SK-N-DZ (cell line): ENCODE data around the gene CRYBB1. TPM values are rescaled to one million over a fixed set of nuclear protein-coding genes. Genes with fewer than 3 reads are reported as not detected.

Source experiments
- DNase-seq: peaks from one replicate; pipeline ENCODE4 v3.0.0-alpha.2; 2015; ENCODE audit warnings: low spot score
- polyA plus RNA-seq, 2 experiments: library from polyadenylated mRNA; depleted of rRNA; stranded (reverse); fragments of >200 nt; gene quantifications; 2 replicates each; pipeline ENCODE4 v1.2.3, GENCODE V29; 2014

CRYBB1 gene
- 0.50 and 1.3 TPM in 2 replicates for polyA plus RNA-seq (2014; cell fraction: cytosol; rRNA removed)
- 0.14 and 0.35 TPM in 2 replicates for polyA plus RNA-seq (2014; cell fraction: nucleus; rRNA removed)

DNA sequence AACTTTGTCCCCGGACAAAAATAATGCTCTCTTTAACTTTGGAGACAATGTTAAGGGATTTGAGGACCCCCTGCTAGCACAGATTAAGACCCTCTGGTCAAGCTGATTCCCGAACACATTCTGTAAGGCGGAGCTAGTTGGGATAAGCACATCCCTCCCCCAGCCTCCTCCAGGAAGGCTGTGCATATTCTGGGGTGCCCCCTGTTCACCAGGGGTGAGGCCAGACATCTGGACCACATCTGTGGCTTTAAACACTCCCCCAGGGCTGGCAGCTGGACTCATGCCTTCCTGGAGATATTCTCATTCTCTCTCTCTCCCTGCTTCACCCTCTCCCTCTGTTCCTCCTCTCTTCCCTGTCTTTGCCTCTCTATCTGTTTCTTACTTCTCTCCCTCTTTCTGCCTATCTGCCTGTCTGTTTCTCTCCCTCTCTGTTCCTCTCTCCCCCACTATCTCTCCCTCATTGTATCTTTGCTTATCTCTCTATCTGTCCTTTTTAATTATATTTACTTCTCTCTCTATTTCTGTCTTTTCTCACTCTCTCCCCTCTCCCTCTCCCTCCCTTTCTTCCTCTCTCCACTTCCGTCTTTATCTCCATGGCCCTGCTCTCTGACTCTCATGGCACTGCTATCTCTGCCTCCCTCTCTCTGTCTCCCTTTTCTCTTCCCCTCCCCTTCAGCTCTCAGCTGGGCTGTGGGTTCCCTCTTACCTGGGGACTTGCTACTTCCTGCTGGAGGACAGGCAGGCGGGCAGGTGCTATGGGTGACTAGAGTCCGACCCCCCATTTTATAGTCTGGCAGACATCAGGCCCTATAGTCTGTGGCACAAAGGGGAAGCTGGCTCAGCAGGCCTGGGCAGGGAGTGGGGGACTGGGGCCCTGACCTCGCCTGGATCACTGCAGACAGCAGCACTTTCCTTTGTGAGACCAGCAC is at the start of gene CRYBB1:
CRYBB1 (minus strand) TSS at position 757 of the 929 bp plus-strand sequence. CDS start 1,708 bp downstream, outside the sequence.
- peak; percentile 48 for DNase-seq

DNA sequence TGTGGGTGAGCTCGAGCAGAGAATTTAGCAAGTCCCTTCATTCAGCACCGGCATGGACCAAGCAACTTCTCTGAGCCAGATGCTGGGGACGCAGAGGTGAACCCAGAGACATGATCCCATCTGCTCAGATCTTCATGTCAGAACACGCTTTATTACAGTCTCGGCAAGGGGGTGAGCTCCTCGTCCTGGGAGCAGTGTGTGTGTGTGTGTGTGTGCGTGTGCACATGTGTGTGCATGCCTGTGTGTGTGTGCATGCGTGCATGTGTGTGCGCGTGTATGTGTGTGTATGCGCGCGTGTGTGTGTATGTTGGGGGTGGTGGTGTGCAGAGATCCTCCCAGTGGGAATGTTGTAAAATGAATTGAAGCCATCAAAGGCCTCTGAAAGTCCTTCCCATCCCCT is 49.3 kb upstream of the CRYBB1 start:
- no peak for DNase-seq

DNA sequence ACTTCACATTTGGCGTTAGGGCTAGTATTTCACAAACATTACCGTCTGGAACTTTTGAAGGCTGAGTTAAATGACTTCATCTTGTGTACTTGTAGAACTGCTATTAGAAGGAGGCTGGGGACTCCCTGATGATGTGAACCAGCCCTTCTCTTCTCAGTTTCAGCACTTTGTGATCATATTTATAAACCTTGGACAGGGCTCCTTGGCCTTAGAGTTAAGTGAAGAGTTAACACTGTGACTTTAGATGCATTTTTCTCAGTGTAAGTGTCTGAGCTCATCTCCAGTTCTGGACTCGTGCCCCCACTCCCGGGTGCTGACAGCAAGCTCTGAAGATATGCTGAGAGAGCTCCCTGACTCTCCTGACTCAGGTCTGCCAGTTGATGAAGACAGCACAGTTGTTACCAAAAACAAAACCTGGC is 48.0 kb upstream of the CRYBB1 start:
- DNase-seq = no peak

DNA sequence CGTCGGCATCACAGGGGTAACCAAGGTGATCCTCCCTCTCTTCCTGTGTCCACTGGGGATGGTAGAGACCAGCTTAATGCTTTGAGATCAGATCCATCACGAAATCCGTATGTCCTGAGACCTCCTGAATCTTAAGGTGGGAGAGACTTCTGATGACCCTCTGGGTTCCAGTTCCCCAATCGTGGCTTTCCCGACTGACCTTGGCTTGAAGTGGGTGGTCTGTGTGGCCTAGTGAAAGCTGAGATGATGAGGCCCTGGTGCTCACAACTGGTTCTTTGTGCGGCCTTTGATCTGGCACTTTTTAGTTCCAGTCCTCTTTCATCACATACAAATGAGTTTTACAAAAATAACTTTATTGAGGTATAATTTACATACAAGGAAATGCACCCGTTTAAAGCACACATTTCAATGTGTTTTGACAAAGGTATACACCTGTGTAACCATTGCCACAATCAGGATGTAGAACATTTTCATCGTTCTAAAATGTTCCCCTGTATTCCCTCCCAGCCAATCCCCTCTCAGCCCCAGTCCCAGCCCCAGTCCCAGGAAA is 45.6 kb upstream of the CRYBB1 start:
- no peak for DNase-seq

DNA sequence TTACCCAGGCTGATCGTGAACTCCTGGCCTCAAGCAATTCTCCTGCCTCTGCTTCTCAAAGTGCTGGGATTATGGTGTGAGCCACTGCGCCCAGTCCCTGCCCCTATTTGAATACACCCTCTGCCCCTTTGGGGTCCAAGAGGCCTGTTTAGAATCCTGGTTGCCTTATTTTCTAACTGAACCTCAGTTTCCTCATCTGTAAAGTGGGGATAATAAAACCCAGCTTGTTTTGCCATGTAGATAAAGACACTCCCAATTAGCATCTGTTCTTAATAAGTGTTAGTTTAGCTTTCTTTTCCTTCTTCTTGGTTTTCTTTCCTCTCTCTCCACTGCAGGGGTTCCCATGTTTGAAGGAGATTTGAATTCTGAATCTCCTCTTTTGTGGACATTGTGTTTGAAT is 44.3 kb upstream of the CRYBB1 start:
- no peak for DNase-seq

DNA sequence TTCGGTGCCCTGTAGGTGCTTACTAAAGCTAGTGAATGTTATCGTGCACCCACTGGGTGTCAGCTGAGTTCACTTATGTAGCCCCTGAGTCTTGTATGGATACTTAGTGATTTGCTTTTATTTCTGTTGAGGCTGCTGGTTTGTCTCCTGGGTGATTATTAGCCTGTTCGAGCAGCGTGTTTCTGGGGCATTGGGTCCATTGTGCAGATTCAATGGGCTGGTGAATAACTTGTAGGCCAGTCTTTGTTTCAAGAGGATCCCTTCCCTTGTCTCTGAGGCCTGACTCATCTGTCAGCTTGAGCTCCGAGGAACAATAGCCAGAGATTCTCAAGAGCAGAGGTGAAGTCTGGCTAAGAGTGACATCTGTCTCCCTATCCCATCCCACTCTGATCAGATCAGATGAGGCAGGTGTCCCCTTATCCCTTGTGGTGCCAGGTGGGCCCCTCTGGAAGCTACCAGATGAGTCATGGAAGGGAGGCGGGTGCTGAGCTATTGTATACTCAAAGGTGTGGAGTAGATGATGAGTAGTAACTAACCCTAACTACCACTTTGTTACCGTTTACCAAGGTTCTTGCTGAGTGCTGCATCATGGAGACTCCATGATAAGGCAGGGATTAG is 43.2 kb upstream of the CRYBB1 start:
- no peak for DNase-seq

DNA sequence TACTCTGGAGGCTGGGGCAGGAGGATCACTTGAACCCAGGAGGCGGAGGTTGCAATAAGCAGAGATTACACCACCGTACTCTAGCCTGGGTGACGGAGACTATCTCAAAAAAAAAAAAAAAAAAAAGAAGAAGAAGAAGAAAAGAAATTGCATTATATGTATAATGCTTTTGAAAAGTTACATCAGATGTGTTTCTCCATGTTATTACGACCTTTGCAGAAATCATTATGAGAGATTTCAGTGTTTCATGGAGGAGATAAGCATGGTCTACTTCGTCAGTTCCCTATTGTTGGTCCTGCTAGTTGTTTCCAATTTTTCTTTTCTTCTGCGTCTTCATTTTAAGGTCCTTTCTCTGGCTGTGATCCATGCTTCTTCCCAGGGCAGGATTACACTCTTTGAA is 42.5 kb upstream of the CRYBB1 start:
- no peak for DNase-seq

DNA sequence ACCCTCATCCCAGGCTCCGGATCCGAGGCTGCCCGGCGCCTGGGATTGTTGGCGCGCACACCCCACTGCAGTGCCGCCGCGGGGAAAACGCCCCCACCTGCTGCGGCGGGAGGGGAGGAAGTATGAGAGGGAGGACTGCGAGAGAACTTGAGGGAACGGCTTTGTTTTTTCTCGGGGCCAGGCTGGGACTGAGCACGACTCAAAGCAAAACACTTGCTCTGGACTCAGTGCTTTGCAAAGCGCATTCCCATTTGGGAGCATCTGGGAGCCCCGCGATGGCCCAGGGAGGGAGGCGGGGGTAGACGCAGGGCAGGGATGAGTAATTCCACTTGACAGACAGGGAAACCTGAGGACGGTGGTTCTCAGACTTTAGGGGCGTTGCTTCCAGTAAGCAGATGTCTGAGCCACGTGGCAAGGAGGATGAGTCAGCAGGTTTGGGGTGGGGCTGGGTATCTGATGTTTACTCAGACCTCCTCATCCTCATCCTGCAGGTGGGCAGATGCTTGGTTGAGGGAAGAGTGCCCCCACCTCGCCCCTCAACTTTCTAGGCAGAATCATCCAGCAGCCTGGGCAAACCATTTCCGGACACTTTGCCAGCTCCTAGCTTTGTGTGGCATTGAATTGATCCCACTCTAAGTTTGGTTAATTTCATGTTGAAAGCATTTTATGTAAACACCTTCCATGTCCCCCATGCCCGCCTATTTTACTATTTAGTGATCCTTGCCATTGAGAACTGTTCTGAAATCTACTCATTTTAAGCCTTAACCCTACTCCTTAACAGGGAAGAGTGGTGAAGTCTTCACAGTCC is 41.0 kb upstream of the CRYBB1 start:
- peak; percentile 92 for DNase-seq

DNA sequence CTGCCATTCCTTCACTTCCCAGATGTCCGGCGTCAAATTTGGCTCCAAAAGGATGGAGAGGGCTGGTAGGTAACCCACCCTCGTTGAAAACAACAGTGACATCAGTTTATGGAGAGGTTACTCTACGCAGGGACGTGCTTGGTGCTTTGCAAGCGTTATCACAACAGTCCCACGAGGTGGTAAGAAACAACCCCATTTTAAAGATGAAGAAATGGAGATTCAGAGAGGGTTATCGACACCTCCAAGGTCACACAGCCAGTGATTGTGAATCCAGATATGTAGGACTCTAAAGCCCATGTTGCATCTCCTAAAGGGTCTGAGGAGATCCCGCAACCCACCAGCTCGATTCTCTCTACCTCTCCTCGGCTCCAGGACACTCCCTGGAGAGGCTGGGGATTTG is 40.3 kb upstream of the CRYBB1 start:
- no peak for DNase-seq

DNA sequence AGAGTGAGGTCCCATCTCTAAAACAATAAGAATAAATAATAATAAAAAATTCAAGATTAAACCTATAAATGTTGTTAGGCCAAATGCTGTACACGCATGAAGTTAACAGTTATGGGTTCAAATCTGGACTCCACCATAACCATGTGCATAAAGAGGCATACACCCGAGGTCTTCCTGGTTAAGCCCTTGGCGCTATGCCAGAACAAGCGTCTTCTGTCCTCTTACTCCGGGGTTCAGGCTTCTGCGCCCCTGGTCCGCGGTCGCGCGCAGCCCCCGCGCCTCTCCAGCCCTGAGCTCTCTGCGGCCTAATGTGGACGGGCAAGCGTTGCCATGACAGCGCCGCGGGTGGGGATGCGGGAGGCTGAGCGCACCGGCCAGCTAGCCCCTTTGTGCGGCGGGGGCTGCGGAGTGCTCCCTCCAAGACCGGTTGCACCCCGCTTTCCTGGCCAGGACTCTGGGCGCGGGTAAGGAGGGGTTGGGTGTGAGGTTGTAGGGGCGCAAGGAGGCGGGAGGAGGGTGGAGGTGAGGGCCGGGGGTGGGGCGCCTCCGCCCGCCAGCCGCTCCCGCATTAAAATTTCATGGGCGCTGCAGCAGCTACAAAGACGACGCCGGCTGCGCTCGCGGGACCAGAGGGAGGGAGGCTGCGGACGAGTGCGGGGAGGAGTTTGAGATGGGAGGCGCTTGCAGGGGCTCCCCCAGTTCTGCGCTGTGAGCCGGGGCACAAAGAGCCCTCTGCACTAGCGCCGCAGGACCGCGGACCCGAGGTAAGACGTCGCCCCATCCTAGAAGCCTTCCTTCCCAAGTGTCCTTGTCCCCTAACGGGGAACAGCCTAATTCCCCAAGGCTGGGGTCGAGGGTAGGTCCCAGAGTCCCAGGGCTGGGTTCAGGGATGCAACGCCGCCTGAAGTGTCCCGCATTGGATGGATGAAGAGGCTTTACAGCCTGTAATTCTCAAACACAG is 39.3 kb upstream of the CRYBB1 start, which contains the start of gene MIAT:
MIAT (plus strand) TSS at position 698 of the 961 bp plus-strand sequence.
- DNase-seq = peak; percentile 70

DNA sequence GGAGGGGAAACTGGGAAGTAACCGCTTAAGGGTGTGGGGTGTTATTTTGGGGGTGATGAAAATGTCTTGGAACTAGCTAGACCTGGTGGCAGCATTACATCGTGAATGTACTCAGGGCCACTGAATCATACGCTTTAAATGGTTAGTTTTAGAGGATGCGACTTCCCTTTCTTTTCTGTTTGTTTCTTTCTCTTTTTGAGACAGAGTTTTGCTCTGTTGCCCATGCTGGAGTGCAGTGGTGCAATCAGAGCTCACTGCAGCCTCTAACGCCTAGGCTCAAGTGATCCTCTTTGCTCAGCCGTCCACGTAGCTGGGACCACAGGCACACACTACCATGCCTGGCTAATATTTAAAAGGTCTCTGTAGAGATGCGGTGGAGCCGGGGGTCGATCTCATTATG is 34.0 kb upstream of the CRYBB1 start:
- no peak for DNase-seq

DNA sequence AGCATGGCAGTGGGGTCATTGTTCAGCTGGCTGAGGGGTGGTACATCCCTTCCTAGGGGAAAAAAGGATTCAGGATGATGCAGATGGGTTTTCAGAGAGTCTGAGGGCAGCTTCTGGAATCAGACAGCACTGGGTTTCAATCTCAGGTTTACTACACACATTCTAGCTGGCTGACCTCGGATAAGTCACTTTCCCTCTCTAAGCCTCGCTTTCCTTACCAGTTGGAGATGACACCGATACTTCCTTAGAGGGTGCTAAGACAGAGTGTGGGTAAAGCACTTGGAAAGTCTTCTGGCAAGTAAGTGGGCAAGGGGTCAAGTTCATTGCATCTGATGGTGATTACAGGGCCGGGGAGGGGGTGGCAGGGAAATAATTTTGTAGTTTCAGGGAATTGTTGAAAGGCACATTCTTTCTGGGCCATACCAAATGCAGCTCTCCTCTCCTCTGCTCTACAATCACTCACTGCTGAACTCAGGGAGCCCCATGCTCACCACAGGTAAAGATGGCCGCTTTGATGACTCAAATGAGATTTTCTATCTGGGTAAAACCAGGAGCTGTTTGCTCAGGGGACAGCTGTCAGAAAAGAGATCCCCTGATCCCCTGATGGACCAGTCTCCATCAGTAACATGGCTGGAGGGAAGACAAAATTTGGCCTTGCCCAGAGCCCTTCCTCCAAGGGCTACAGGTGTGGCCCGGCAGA is 33.0 kb upstream of the CRYBB1 start:
- no peak for DNase-seq

DNA sequence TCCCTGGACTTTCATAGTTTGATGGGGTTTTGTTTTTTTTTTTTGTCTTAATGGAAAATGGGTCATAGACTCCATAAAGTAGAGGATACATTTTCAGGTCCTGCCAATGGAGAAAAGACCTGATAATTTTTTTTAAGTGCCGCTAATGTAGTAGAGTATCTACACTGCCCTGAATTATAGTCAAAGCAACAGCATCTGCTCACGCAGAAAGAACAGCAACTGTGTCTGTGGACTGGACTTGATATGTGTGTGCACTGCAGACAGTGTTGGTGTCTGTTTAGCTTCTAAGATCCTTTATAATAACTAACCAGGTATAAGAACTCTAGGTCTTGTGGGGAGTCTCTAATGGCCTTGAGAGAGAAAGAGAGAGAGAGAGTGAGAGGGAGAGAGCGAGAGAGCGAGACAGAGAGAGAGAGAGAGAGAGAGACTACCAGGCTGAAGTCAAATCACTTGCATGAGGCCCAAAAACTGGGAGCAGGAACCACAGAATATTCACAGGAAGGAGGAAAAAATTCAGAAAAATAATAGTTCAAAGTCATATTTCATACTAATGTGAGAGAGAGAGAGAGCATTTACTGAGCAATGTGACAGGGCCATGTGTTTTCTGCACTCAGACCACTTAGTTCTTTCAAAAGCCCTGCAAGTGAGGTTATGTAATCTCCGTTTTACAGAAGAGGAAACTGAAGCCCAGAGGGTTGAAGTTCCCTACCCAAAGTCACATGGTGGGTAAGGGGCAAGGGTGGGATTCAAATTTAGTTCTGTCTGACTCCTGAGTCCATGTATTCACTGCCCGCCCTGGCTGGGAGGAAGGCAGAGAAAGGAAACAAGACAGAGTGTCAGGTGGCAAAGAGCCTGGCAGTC is 30.9 kb upstream of the CRYBB1 start:
- DNase-seq = peak; percentile 56

DNA sequence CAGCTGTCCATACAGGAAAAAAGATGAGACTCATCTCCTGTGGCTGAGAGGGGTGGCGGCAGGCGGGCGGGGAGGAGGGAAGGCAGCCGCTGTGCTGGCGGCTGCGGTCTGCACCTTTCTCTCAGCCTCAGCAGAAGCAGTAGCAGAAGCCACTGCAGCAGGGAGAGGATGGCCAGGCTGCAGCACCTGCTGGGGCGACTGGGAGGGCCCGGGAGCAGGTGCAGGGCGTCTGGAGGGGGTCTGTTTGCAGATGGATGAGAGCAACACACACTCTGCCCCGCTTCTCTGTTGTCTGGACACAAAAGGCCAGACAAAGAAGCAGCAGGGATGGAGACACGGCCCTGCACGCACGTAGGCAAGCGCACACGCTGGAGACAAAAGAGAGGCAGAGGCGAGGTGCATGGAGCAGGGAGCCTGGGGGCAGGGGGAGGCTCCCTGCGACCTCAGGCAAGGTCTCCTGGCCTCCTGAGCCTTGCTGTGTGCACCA is 30.2 kb upstream of the CRYBB1 start:
- peak; percentile 90 for DNase-seq

DNA sequence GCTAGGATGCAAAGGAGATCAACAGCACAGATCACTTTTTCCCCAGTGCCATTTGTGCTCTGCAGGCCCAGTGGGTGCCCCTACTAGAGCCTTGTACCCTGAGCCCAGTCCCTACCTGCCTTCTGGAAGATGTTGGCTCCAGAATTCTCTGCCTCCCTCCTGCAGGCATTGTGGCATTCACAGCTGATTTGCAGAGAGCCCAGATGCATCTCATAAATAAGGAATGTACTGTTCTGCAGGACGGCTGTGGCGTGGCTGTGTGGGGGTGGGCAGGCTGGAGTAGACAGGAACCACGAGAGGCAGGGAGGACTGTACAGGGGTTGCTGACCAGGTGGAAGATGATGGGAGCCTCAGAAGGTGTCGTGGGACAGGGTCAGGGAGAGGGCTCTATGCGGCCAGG is 28.3 kb upstream of the CRYBB1 start:
- DNase-seq = no peak

DNA sequence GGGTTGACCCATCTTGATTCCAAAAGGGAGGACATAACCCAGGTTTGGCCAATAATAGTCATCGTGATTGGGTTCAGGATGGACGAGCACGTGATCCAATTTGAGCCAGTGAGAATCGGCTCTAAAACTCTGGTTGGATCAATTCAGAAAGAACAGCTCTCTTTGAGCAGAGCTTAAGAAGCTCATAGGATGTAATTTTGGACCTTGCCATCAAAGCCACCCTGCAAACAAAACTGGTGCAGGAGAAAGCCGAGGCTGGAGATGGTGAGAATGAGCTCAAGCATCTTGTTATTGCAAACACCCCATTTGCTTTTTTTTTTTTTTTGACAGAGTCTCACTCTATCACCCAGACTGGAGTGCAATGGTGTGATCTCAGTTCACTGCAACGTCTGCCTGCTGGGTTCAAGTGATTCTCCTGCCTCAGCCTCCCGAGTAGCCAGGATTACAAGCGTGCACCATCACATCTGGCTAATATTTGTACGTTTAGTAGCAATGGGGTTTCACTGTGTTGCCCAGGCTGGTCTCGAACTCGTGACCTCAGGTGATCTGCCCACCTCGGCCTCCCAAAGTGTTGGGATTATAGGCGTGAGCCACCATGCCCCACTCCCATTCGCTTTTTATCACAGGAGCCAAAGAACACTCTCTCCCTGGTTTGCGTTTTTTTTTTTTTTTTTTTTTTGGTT is 25.7 kb upstream of the CRYBB1 start:
- no peak for DNase-seq

DNA sequence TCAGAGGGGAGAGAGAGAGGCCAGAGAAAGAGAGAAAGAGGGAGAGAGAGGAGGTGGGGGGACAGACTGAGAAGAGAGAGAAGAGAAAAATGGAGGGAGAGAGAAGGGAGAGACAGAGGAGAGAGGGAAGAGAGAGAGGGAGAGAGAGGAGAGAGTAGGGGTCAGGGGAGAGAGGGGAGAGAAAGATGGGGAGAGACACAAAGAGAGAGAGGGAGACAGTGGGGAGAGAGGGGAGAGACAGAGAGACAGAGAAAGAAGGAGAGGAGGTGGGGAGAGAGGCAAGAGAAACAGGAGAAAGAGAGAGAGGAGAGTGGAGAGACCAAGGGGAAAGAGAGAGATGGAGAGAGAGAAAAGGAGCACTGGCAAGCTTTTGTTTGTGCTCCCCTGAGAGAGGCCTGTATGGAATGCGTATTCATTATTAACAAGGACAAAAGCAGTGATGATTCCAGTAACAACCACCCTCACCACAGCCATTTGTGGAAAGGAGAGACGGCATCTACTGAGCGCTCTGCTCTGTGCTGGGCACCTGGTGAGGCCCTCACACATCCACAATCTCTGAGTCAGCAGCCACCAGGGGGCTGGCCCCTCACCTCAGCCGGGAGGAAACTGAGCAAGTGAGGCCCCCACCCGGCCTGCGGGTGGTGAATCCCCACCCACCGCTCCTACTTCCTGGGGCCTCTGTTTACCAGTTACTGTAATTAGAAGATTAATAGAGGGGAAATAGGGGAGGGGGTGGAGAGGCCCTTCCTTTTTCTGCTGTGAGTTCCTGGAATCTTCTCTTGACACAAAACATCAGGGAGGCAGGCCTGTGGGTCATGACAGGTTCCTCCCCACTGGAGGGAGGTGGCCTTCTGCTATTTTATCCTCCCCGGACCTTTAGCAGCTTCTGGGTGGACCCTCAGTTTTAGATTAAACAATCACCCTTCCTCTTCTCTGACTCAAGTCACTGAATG is 24.9 kb upstream of the CRYBB1 start:
- DNase-seq = no peak
